MM.1S (cell line): ENCODE data around the gene STRN.

Experiments
- DNase-seq: peaks from one replicate; pipeline ENCODE4 v3.0.0-alpha.2; 2015
- H2AFZ ChIP-seq: fragments of 300-600 bp; sonication (generic); 2 replicates; pipeline ENCODE4 v1.6.0; 2016; ENCODE audit warnings: antibody characterized with exemption, low read length
- H3F3A ChIP-seq: fragments of 300-600 bp; sonication (generic); 2 replicates; pipeline ENCODE4 v1.6.1; 2016; ENCODE audit warnings: mild to moderate bottlenecking, antibody characterized with exemption, low read length, moderate library complexity, mixed read lengths; ENCODE audit not compliant: insufficient read depth
- H3K27ac ChIP-seq: fragments of 300-600 bp; sonication (generic); 2 replicates; pipeline ENCODE4 v1.5.1; 2016; ENCODE audit warnings: mild to moderate bottlenecking, low read length
- H3K27me3 ChIP-seq: fragments of 300-600 bp; sonication (generic); replicated peaks from 2 replicates; pipeline ENCODE4 v1.6.0; 2016; ENCODE audit warnings: low read length; ENCODE audit not compliant: insufficient read depth
- H3K36me3 ChIP-seq: fragments of 300-600 bp; sonication (generic); replicated peaks from 2 replicates; pipeline ENCODE4 v1.6.1; 2016; ENCODE audit warnings: mild to moderate bottlenecking, low read length, mixed read lengths; ENCODE audit not compliant: insufficient read depth
- H3K4me1 ChIP-seq: fragments of 300-600 bp; sonication (generic); 2 replicates; pipeline ENCODE4 v1.6.1; 2016; ENCODE audit warnings: low read length, mixed read lengths
- H3K4me2 ChIP-seq: fragments of 300-600 bp; sonication (generic); 2 replicates; pipeline ENCODE4 v1.6.0; 2016; ENCODE audit warnings: low read depth, low read length
- H3K4me3 ChIP-seq: fragments of 300-600 bp; sonication (generic); 2 replicates; pipeline ENCODE4 v1.5.1; 2016; ENCODE audit warnings: low read length, mixed read lengths
- H3K79me2 ChIP-seq: fragments of 300-600 bp; sonication (generic); 2 replicates; pipeline ENCODE4 v1.6.1; 2016; ENCODE audit warnings: mixed run types, low read length, mixed read lengths
- H3K9ac ChIP-seq: fragments of 300-600 bp; sonication (generic); 2 replicates; pipeline ENCODE4 v1.6.1; 2016; ENCODE audit warnings: low read length, mixed read lengths
- H3K9me2 ChIP-seq: fragments of 300-600 bp; sonication (generic); replicated peaks from 2 replicates; pipeline ENCODE4 v1.6.1; 2016; ENCODE audit warnings: mild to moderate bottlenecking, low read length, mixed read lengths; ENCODE audit not compliant: insufficient read depth
- H3K9me3 ChIP-seq: fragments of 300-600 bp; sonication (generic); replicated peaks from 2 replicates; pipeline ENCODE4 v1.6.1; 2016; ENCODE audit warnings: mild to moderate bottlenecking, low read length, mixed read lengths; ENCODE audit not compliant: insufficient read depth
- H4K20me1 ChIP-seq: fragments of 300-600 bp; sonication (generic); 2 replicates; pipeline ENCODE4 v1.6.1; 2016; ENCODE audit warnings: mild to moderate bottlenecking, low read length, moderate library complexity, mixed read lengths; ENCODE audit not compliant: insufficient read depth
- EZH2 ChIP-seq: fragments of 300-600 bp; sonication (generic); optimal IDR thresholded peaks from 2 replicates; pipeline ENCODE3; 2017; ENCODE audit warnings: low read depth, mild to moderate bottlenecking, antibody characterized with exemption, low read length, mixed read lengths
- EZH2phosphoT487 ChIP-seq: fragments of 300-600 bp; sonication (generic); IDR thresholded peaks from 2 replicates; pipeline ENCODE4 v1.6.1; 2018; ENCODE audit warnings: antibody characterized with exemption, low read length
- TF ChIP-seq, protein P1 (sequence below): fragments of 300-600 bp; sonication (generic); IDR thresholded peaks from 2 replicates; pipeline ENCODE4 v1.5.1; 2016; ENCODE audit warnings: antibody characterized with exemption, low read length, mixed read lengths

STRN gene, protein sequence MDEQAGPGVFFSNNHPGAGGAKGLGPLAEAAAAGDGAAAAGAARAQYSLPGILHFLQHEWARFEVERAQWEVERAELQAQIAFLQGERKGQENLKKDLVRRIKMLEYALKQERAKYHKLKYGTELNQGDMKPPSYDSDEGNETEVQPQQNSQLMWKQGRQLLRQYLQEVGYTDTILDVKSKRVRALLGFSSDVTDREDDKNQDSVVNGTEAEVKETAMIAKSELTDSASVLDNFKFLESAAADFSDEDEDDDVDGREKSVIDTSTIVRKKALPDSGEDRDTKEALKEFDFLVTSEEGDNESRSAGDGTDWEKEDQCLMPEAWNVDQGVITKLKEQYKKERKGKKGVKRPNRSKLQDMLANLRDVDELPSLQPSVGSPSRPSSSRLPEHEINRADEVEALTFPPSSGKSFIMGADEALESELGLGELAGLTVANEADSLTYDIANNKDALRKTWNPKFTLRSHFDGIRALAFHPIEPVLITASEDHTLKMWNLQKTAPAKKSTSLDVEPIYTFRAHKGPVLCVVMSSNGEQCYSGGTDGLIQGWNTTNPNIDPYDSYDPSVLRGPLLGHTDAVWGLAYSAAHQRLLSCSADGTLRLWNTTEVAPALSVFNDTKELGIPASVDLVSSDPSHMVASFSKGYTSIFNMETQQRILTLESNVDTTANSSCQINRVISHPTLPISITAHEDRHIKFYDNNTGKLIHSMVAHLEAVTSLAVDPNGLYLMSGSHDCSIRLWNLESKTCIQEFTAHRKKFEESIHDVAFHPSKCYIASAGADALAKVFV

DNA sequence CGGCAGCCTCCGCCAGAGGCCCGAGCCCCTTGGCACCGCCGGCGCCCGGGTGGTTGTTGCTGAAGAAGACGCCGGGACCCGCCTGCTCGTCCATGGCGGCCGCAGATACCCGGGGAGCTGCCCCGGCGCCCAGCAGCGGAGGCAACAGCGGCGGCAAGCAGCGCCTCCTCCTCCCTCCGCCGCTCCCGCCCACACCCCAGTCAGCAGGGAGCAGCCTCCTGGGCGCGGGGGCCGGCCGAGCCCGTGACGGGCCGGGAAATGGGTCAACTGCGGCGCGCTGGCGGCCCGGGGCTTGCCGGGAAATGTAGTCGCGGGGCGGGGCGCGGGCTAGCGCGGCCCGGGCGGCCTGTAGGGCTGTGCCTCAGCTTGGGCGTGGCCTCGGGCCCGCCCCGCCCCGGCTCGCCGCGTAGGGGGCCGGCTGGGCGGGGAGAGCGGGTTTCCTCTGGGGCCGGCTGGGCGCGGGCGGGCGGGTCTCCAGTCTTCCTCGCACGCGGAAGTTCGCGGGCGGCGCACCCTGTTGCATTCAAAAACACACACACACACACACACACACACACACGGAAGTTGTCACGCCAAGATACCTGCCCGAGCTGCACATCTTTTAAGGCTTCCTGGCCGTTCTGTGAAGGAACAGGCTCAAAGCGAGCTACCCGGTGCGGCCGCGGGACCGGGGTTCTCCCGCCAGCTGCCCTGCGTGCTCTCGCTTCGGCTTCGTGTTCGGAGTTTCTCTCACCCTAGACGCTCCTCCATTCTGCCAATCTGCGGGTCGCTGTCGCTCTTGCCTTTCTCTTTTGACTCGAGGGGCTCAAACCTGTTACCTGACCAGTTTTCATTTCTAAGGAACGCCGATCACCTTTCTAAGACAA lies at the start of gene STRN:
TSS of gene STRN (minus strand) at position 167 of the 866 bp plus-strand sequence. CDS start at position 94, 73 bp downstream.
- Histone ChIP-seq H3K36me3 (no peaks in the 10 kb centered on the region), H3K4me1 (peaks cover 17% of the 10 kb centered on the region), H3K9me3 (no peaks in the 10 kb centered on the region), H3K27ac (peak within 1 kb of the TSS; percentile 79), H3K4me2 (peak within 1 kb of the TSS; percentile 96), H3K79me2 (peaks cover 43% of the 10 kb centered on the region), H3K9me2 (no peaks in the 10 kb centered on the region), H3K9ac (peak within 1 kb of the TSS; percentile 75), H3F3A (peaks cover 21% of the 10 kb centered on the region), H4K20me1 (no peaks in the 10 kb centered on the region), H2AFZ (peak within 1 kb of the TSS; percentile 99), H3K4me3 (peak within 1 kb of the TSS; percentile 90), H3K27me3 (no peaks in the 10 kb centered on the region)
- no peak for TF ChIP-seq EZH2phosphoT487
- TF ChIP-seq EZH2: no peak
- TF ChIP-seq, protein P1, sequence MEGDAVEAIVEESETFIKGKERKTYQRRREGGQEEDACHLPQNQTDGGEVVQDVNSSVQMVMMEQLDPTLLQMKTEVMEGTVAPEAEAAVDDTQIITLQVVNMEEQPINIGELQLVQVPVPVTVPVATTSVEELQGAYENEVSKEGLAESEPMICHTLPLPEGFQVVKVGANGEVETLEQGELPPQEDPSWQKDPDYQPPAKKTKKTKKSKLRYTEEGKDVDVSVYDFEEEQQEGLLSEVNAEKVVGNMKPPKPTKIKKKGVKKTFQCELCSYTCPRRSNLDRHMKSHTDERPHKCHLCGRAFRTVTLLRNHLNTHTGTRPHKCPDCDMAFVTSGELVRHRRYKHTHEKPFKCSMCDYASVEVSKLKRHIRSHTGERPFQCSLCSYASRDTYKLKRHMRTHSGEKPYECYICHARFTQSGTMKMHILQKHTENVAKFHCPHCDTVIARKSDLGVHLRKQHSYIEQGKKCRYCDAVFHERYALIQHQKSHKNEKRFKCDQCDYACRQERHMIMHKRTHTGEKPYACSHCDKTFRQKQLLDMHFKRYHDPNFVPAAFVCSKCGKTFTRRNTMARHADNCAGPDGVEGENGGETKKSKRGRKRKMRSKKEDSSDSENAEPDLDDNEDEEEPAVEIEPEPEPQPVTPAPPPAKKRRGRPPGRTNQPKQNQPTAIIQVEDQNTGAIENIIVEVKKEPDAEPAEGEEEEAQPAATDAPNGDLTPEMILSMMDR: no peak
- DNase-seq: peak; percentile 98

DNA sequence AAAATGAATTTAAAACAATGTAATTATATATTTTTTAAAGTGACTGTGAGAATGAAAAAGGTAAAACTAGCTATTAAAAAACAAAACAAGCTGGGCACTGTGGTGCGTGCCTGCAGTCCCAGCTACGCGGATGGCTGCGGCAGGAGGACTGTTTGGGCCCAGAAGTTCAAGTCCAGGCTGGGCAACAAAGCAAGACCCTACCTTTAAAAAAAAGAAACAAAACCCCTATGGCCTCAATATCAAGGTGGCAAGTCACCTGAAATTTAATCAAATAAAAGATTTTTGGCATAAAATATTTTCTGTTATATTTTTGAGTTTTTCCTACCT lies 46.9 kb upstream of the STRN start:
- no peak overlapping the region for H3K4me2 ChIP-seq
- H3K4me1 ChIP-seq: peaks cover 10% of the 10 kb centered on the region
- H3K9ac ChIP-seq: no peak overlapping the region
- no peaks in the 10 kb centered on the region for H3K27me3 ChIP-seq
- H3K79me2 ChIP-seq: no peaks in the 10 kb centered on the region
- H3K27ac ChIP-seq: no peak overlapping the region
- no peak overlapping the region for H2AFZ ChIP-seq
- H3K36me3 ChIP-seq: peaks cover 11% of the 10 kb centered on the region; the same call in 1 of the 2 replicates
- no peaks in the 10 kb centered on the region for H3F3A ChIP-seq
- no peak overlapping the region for H3K4me3 ChIP-seq
- no peaks in the 10 kb centered on the region for H3K9me3 ChIP-seq
- TF ChIP-seq EZH2 (no peak), EZH2phosphoT487 (no peak)
- TF ChIP-seq, protein P1: no peak
- no peaks in the 10 kb centered on the region for H3K9me2 ChIP-seq
- DNase-seq: no peak
- no peaks in the 10 kb centered on the region for H4K20me1 ChIP-seq

- H3K4me1 ChIP-seq: peaks cover 10% of the 10 kb centered on the region
- no peaks in the 10 kb centered on the region for H3K9me2 ChIP-seq
- no peaks in the 10 kb centered on the region for H3K27me3 ChIP-seq
- H3K36me3 ChIP-seq: peaks cover 13% of the 10 kb centered on the region; the same call in 1 of the 2 replicates
- H3K27ac ChIP-seq: no peak overlapping the region
- 0 out of 2 replicates have a peak, but pooled peaks cover 2% of the 10 kb centered on the region for H4K20me1 ChIP-seq
- no peak overlapping the region for H3K9ac ChIP-seq
- H3F3A ChIP-seq: no peaks in the 10 kb centered on the region; the same call in 1 of the 2 replicates
- H3K79me2 ChIP-seq: no peaks in the 10 kb centered on the region
- H3K4me2 ChIP-seq: no peak overlapping the region
- TF ChIP-seq EZH2phosphoT487 (no peak), EZH2 (no peak)
- TF ChIP-seq, protein P1: no peak
- no peak overlapping the region for H3K4me3 ChIP-seq
- no peak for DNase-seq
- H3K9me3 ChIP-seq: no peaks in the 10 kb centered on the region
- no peak overlapping the region for H2AFZ ChIP-seq
Measured at GRCh38 chr2:37011130-37011529, 44.8 kb upstream of the STRN start.
